Measurements from ENCODE around the gene RDM1. TPM values are rescaled to one million over a fixed set of nuclear protein-coding genes. Genes with fewer than 3 reads are reported as not detected.

RDM1 gene, protein sequence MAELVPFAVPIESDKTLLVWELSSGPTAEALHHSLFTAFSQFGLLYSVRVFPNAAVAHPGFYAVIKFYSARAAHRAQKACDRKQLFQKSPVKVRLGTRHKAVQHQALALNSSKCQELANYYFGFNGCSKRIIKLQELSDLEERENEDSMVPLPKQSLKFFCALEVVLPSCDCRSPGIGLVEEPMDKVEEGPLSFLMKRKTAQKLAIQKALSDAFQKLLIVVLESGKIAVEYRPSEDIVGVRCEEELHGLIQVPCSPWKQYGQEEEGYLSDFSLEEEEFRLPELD
- under 1 TPM in 1 of 4 donors, not detected in 3; 0.79 TPM for total RNA-seq

DNA sequence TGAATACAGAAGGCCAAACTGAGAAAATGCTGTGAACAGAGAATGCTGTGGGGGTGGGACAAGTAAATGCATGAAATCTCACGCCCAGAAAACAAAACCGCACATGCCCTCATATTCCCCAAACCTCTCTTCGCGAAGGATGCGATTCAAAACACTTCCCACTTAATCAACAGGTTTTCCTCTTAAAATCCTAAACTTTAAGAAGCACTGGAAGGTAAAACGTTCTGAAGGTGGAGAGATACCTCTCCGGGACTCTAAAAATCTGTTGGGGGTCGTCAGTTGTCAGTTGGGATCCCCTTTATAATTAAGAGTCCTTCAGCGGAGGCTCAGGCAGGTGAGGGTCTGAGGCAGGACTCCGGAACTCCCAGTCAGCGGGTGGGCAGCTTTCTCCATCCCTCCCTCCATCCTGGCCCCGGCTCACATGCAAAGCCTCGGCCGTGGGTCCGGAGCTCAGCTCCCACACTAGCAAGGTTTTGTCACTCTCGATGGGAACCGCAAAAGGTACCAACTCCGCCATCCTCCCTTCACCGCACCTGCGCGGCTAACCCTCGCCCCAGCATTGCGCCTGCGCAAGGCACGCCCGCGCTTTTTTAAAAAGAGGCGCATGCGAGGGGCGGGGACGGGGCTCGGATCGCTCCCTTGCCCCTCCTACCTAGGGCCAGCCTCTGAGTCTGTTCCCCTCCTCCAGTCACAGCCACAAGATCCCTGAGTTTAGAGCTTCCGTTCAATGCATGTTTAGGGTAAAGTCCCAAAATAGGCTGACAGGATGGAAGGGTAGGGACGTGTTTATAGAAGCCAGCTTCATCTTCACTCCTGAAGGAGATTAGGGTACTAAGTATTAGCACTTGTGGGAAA is at the start of gene RDM1:
Gene RDM1, minus strand, starts transcription at position 563 of the 855 bp plus-strand sequence. Its CDS starts 46 bp downstream, at position 517.
- WGBS, 2 donors (ENCODE audit: low coverage in 1 of 2): 3 to 4% methylated on average over 11 to 12 of the region's 35 CpGs
- Histone ChIP-seq H3K27me3 (peaks cover 24% of the 10 kb centered on the region), H3K4me3 (peak within 1 kb of the TSS in 1 of 2 donors; percentile 45), H3K9me3 (no peaks in the 10 kb centered on the region), H3K27ac (no peak within 1 kb of the TSS), H3K4me1 (peaks cover 0 to 13% (median 7%) of the 10 kb centered on the region in 3 donors), H3K36me3 (no peaks in the 10 kb centered on the region)
- ATAC-seq: no peak
- TF ChIP-seq, protein P1, sequence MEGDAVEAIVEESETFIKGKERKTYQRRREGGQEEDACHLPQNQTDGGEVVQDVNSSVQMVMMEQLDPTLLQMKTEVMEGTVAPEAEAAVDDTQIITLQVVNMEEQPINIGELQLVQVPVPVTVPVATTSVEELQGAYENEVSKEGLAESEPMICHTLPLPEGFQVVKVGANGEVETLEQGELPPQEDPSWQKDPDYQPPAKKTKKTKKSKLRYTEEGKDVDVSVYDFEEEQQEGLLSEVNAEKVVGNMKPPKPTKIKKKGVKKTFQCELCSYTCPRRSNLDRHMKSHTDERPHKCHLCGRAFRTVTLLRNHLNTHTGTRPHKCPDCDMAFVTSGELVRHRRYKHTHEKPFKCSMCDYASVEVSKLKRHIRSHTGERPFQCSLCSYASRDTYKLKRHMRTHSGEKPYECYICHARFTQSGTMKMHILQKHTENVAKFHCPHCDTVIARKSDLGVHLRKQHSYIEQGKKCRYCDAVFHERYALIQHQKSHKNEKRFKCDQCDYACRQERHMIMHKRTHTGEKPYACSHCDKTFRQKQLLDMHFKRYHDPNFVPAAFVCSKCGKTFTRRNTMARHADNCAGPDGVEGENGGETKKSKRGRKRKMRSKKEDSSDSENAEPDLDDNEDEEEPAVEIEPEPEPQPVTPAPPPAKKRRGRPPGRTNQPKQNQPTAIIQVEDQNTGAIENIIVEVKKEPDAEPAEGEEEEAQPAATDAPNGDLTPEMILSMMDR (IDR thresholded peaks at IDR 0.05): no peak
- TF ChIP-seq EP300 (IDR thresholded peaks at IDR 0.05) (no peak), POLR2AphosphoS5 (IDR thresholded peaks at IDR 0.05) (no peak), POLR2A (IDR thresholded peaks at IDR 0.05) (no peak)

DNA sequence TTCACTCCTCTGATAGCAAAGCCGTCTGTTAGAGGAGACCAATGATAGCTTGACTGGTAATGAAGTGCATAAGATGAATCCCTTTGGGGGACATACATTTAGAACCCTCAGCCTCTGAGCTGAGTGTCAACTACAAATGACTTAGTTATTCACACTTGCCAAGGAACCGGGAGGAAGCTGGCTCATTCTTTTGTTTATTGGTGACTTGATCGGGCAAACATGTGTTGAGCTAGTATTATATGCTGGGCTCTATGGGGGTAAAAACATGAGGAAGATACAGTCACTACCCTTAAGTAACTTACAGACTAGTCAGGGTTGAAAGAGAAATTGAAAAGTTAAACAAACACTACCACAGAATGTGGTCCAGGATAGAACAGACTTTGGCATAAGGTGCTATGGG is 47.8 kb upstream of the RDM1 start:
- Histone ChIP-seq H3K27ac (no peak overlapping the region), H3K36me3 (no peaks in the 10 kb centered on the region), H3K4me3 (no peak overlapping the region), H3K9me3 (no peaks in the 10 kb centered on the region), H3K27me3 (peaks cover 21% of the 10 kb centered on the region), H3K4me1 (no peaks in the 10 kb centered on the region)
- ATAC-seq: no peak
- TF ChIP-seq EP300 (IDR thresholded peaks at IDR 0.05): no peak
- no peak for TF ChIP-seq POLR2AphosphoS5 (IDR thresholded peaks at IDR 0.05)
- TF ChIP-seq, protein P1 (IDR thresholded peaks at IDR 0.05): no peak
- no peak for TF ChIP-seq POLR2A (IDR thresholded peaks at IDR 0.05)
- WGBS, 2 donors (ENCODE audit: low coverage in 1 of 2): 93% methylated on average over 2 of the region's 3 CpGs; no CpG with 5 or more reads in 1 of the 2 donors

DNA sequence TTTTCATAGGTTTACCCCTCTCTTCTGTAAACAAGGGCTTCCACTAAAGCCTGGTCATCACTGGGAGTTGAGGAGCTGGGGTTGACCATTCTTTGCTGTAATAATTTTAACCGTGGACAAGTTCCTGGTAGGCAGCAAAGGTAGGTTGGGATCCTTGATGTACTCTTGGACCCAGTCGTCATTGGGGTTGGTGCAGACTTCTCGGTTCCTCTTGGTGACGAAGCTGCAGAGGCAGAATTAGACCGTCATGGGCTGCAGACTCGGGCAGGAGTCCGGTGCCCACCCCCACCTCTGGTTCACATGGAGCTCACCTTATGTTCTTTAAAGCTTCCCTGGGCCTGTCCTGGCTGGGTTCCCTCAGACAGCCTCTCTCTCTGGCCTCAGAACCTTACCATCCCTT is 46.9 kb upstream of the RDM1 start:
- TF ChIP-seq POLR2AphosphoS5 (IDR thresholded peaks at IDR 0.05) (no peak), EP300 (IDR thresholded peaks at IDR 0.05) (no peak), POLR2A (IDR thresholded peaks at IDR 0.05) (no peak)
- TF ChIP-seq, protein P1 (IDR thresholded peaks at IDR 0.05): no peak
- Histone ChIP-seq H3K4me3 (no peak overlapping the region), H3K36me3 (no peaks in the 10 kb centered on the region), H3K27me3 (peaks cover 21% of the 10 kb centered on the region), H3K27ac (no peak overlapping the region), H3K4me1 (peaks cover 0 to 6% (median 0%) of the 10 kb centered on the region in 3 donors), H3K9me3 (no peaks in the 10 kb centered on the region)
- WGBS, 2 donors (ENCODE audit: low coverage in 1 of 2): 86% methylated on average over 1 of the region's 7 CpGs; no CpG with 5 or more reads in 1 of the 2 donors
- no peak for ATAC-seq

DNA sequence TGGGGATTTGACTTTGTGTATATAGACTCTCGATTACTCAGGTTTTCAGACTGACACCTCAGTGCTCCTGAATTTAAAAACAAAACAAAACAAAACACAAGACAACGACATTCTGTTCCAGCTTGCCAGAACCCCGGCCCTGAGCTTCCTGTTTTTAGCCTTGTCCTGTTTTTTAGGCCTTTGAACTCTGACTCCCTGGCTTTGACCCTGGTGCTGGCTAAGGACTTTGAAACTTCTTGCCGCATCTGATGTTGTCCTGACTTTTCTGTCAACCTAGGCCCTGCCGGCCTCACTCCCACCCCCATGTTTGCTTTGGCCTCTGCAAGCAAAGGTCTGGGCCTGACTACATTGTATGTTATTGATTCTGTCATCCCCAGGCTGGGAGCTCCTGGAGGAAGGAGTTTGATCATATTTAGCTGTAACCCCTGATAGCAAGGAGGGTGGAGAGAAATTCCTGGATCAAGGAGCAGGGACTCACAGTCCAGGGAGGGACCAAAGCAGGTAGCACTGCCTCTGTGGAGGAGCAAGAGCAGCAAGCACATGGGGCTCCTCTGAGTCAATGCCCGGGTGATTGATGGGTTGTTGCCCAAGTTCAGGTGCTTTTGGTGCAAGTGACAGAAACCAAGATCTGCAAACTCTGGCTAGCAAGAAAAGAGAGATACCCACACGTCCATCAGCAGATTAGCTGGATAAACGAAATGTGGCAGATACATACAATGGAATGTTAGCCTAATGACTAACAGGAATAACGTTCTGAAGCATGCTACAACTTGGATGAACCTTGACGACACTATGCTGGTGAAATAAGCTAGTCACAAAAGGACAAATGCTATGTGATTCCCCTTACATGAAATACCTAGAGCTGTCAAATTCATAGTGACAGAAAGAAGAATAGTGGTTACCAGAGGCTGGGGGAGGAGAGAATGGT is 43.0 kb upstream of the RDM1 start:
- ATAC-seq: no peak
- whole genome bisulfite sequencing, 2 donors (ENCODE audit: low coverage in 1 of 2): 42 to 44% methylated on average over 7 to 9 of the region's 10 CpGs
- TF ChIP-seq POLR2A (IDR thresholded peaks at IDR 0.05) (no peak), EP300 (IDR thresholded peaks at IDR 0.05) (no peak), POLR2AphosphoS5 (IDR thresholded peaks at IDR 0.05) (no peak)
- TF ChIP-seq, protein P1 (IDR thresholded peaks at IDR 0.05): no peak
- H3K4me3 ChIP-seq: no peak overlapping the region
- peak overlapping the region in 1 of 4 donors; percentile 42 for H3K27ac ChIP-seq
- peaks cover 0 to 12% (median 0%) of the 10 kb centered on the region in 3 donors for H3K4me1 ChIP-seq
- peaks cover 17% of the 10 kb centered on the region for H3K27me3 ChIP-seq
- H3K9me3 ChIP-seq: no peaks in the 10 kb centered on the region
- H3K36me3 ChIP-seq: no peaks in the 10 kb centered on the region
